Measurements from ENCODE around the gene TMPRSS6. TPM values are rescaled to one million over a fixed set of nuclear protein-coding genes. Genes with fewer than 3 reads are reported as not detected.

TMPRSS6 gene
- total and polyA plus RNA-seq, 3 donors from 2014 or later, result 1.5 to 4.0 (median 3.4) TPM

DNA sequence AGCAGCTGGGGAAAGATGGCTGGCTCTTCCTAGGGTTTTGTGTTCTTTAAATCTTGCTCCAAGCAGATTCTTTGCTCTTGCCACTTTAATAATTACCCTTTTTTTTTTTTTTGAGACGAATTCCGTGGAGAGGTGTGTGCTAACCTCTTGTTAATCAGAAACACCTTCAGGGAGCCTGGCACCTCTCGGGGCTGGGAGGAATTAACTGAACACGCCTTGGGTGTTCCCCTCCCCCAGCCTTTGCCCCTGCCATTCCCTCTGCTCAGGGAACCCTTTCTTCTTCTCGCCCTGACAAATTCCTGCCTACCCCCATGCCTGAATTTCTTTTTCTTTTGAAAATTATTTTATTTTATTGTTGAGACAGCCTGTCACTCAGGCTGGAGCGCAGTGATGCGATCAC, 17.5 kb downstream of the TMPRSS6 start:
- H3K4me3 ChIP-seq, result no peak overlapping the region
- no peaks in the 10 kb centered on the region for H3K9me3 ChIP-seq
- no peaks in the 10 kb centered on the region for H3K4me1 ChIP-seq
- no peak overlapping the region for H3K27ac ChIP-seq
- TF ChIP-seq POLR2A (IDR thresholded peaks at IDR 0.05), result no peak
- TF ChIP-seq, protein P1, sequence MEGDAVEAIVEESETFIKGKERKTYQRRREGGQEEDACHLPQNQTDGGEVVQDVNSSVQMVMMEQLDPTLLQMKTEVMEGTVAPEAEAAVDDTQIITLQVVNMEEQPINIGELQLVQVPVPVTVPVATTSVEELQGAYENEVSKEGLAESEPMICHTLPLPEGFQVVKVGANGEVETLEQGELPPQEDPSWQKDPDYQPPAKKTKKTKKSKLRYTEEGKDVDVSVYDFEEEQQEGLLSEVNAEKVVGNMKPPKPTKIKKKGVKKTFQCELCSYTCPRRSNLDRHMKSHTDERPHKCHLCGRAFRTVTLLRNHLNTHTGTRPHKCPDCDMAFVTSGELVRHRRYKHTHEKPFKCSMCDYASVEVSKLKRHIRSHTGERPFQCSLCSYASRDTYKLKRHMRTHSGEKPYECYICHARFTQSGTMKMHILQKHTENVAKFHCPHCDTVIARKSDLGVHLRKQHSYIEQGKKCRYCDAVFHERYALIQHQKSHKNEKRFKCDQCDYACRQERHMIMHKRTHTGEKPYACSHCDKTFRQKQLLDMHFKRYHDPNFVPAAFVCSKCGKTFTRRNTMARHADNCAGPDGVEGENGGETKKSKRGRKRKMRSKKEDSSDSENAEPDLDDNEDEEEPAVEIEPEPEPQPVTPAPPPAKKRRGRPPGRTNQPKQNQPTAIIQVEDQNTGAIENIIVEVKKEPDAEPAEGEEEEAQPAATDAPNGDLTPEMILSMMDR (IDR thresholded peaks at IDR 0.05), result no peak
- H3K36me3 ChIP-seq (ENCODE audit: low read depth, missing control alignments), result no peaks in the 10 kb centered on the region
- DNase-seq, result no peak
- intact Hi-C loops (cut with DNase I; ENCODE audit: low total_unique reads), result no loop called here
- H3K27me3 ChIP-seq, result no peaks in the 10 kb centered on the region
- WGBS, 2 donors, result 85 to 88% methylated on average over 7 of the region's 7 CpGs

DNA sequence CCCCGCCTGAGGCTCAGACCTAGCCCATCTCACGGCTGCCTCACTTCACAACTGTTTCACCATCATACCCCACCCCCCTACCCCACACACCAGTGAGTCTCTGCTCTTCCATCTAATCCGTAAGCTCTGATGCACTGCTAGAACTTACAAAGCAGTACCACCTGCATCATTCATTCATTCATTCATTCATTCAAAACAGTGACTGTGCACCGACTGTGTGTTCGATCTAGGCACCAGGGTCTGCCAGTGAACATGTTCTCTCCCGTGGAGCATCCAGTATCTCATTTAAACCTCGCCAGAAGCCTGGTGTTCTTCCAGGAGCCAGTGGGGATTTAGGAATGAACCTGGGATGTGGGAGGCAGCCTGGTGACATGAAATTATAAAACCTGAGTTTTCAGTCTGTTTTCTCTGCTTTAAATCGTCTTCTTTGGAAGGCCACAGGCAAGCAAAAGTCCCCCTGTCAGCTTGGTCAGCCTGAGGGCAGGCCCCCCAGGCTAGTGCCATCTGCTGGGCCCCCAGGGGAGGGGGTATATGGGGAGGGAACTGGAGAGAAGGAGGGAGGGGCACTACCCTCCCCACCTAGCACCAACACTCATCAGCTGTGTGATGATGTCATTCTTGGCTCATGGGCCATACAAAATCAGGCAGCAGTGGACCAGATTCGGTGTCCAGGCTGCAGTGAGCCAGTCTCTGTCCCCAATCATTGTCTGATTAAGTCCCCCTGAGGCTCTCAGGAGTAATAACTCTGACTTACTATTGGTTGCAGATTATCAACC, 18.4 kb downstream of the TMPRSS6 start:
- DNase-seq, result no peak
- H3K9me3 ChIP-seq, result no peaks in the 10 kb centered on the region
- H3K27ac ChIP-seq, result no peak overlapping the region
- intact Hi-C loops (cut with DNase I; ENCODE audit: low total_unique reads), result no loop called here
- no peak overlapping the region for H3K4me3 ChIP-seq
- TF ChIP-seq POLR2A (IDR thresholded peaks at IDR 0.05), result no peak
- TF ChIP-seq, protein P1 (IDR thresholded peaks at IDR 0.05), result no peak
- H3K4me1 ChIP-seq, result no peaks in the 10 kb centered on the region
- 79% methylated on average over 9 of the region's 9 CpGs for WGBS, 2 donors
- no peaks in the 10 kb centered on the region for H3K27me3 ChIP-seq
- H3K36me3 ChIP-seq (ENCODE audit: low read depth, missing control alignments), result no peaks in the 10 kb centered on the region

DNA sequence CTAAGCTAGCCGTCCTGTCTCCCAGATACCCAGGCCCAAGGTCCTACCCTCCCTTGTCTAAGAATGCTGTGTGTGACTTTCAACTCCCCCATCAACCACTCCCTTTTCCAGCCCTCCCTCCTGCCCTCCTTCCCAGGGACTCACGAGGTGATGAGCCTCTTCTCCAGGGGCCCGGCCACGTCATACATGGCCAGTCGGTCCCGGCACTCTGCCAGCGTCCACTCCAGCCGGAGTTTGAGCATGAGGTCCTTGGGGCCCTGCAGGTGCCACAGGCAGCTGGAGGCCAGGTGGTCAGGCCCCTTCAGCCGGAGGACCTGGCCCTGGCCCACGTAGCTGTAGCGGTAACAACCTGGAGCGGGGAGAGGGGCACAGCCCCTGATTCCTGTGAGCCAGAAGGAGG, 20.1 kb downstream of the TMPRSS6 start:
- Histone ChIP-seq H3K27me3 (no peaks in the 10 kb centered on the region), H3K9me3 (no peaks in the 10 kb centered on the region), H3K27ac (no peak overlapping the region), H3K4me1 (no peaks in the 10 kb centered on the region), H3K4me3 (no peak overlapping the region), H3K36me3 (ENCODE audit: low read depth, missing control alignments) (no peaks in the 10 kb centered on the region)
- DNase-seq, result no peak
- TF ChIP-seq, protein P1 (IDR thresholded peaks at IDR 0.05), result no peak
- no peak for TF ChIP-seq POLR2A (IDR thresholded peaks at IDR 0.05)
- WGBS, 2 donors, result 55 to 73% methylated on average over 8 to 12 of the region's 12 CpGs
- intact Hi-C loops (cut with DNase I; ENCODE audit: low total_unique reads), result no loop called here

DNA sequence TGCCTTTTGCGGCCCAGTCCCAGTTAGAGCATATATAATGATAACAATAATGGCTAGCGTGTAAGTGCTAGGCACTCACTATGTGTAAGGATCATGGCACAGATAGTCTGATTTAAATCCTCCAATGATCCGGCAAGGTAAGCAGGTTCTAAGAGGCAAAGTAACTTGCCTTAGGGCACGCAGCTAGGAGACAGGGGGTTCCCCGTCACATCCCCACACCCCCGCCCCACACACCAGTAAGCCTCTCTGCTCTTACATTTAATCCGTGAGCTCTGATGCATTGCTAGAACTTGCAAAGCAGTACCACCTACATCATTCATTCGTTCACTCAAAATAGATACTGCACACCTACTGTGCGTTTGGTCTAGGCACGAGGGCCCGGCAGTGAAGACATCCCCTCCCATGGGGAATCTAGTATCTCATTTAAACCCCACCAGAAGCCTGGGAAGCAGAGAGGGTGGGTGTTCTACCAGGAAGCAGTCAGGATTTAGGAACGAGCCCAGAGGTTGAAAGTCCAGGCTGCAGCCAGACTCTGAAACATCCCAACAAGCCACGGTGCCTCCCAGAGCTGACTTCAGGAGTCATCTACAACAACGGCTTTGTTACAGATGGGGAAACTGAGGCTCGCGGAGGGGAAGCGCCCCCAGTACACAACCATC, 20.6 kb downstream of the TMPRSS6 start:
- no peaks in the 10 kb centered on the region for H3K9me3 ChIP-seq
- no peaks in the 10 kb centered on the region for H3K27me3 ChIP-seq
- H3K36me3 ChIP-seq (ENCODE audit: low read depth, missing control alignments), result no peaks in the 10 kb centered on the region
- intact Hi-C loops (cut with DNase I; ENCODE audit: low total_unique reads), result no loop called here
- WGBS, 2 donors, result 81 to 84% methylated on average over 10 to 17 of the region's 17 CpGs
- no peaks in the 10 kb centered on the region for H3K4me1 ChIP-seq
- no peak overlapping the region for H3K4me3 ChIP-seq
- DNase-seq, result no peak
- TF ChIP-seq POLR2A (IDR thresholded peaks at IDR 0.05), result no peak
- TF ChIP-seq, protein P1 (IDR thresholded peaks at IDR 0.05), result no peak
- no peak overlapping the region for H3K27ac ChIP-seq

Data from testis (tissue), 3 donors.